ENCODE measurements around the gene PRSS8.

DNA sequence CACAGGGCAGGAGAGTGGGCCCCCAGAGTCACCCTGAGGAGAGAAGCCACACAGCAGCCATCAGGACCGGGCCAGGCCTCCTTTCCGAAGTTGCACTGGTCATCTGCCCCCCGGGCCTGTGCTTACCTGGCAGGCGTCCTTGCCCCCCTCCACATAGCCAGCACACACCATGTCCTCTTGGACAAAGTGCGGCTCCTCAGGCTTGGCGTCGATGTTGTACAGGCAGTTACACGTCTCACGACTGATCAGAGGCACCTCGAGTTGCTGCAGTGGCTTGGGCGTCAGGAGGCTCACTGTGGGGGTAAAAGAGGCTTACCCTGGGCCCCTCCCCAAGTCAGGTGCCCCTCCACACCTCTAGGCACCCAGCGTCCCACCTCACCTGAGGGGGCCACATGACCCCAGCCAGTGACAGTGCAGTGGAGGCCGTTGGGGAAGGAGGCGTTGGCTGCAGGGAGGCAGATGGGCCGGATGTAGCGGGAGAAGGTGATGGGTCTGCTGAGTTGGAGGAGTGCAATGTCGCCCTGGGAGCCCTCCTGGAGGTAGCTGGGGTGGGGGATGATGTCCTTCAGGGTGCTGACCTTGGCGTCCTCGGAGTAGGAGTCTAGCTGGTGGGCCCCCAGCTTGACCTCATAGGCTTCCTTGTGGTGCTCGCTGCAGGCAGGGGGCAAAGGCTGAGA lies 3.1 kb downstream of the PRSS8 start:
- TF ChIP-seq CTCF (IDR thresholded peaks at IDR 0.05) (no peak), POLR2A (IDR thresholded peaks at IDR 0.05) (no peak)
